OCI-M2 (cell line): Measurements from ENCODE around the gene OSCP1.

Experiments
- DNase-seq: peaks from one replicate; lab custom pipeline; 2025; ENCODE audit not compliant: unreplicated experiment; lab: John Stamatoyannopoulos, UW

OSCP1 gene

DNA sequence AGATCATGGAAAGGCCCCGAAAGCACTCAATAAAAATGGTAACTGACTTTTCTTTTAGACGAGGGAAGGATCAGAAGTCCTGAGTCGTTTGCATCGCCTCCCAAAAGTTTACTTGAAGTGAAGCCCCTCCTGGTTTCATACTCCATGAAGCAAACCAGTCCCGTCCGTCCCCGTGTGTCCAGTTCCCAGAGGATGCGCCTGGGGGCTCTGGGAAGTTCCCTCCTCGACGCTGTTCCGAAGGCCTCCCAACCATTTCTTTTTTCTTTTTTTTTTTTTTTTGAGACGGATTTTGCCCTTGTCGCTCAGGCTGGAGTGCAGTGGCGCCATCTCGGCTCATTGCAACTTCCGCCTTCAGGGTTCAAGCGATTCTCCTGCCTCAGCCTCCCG lies 661 bp upstream of the OSCP1 start:
- no peak for DNase-seq

DNA sequence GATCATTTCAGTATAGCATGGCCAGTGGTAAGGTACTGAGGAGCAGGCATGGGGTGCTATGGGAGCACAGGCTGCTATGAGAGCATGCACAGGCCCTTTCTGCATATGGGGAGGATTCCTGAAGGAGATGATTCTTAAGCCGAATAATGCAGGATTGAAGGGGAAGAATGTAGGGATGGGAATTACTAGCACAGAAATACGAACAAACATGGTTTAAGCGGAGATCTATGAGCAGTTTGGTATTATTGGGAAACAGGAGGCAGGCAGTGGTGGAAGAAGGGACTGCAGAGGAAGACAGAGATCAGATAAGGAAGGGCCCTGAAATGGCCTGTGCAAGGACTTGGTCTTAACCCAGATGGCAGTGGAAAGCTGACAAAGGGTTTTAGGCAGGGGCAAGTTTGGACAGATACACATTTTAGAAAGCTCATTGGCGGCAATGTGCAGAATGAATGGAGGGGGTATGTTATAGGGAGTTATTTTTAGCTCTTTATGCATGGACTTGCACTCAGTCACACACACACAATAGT lies 1.7 kb downstream of the OSCP1 start:
- DNase-seq: no peak

DNA sequence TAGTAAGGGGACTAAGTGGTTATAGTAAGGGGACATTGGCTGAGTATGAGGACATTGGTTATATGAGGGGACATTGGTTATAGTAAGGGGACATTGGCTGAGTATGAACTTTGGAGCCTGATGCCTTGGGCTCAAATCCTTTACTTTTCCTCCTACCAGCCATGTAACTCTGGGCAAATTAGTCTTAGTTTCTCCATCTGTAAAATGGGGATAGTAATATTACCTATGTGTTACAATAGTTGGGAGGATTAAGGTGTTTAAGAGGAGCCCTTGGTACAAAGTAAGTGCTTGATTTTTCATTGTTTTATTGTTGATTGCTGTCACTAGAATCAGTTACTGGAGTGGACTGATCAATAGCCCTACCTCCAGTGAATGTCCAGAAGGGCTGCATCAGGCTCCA lies 2.8 kb downstream of the OSCP1 start:
- DNase-seq: no peak

GRCh38 chr1:36446746-36447145 lies 3.5 kb downstream of the OSCP1 start:
- no peak for DNase-seq

- DNase-seq: no peak
Observed at GRCh38 chr1:36446271-36446670, 4.0 kb downstream of the OSCP1 start.

- no peak for DNase-seq
Observed at GRCh38 chr1:36443297-36443696, 7.0 kb downstream of the OSCP1 start.

DNA sequence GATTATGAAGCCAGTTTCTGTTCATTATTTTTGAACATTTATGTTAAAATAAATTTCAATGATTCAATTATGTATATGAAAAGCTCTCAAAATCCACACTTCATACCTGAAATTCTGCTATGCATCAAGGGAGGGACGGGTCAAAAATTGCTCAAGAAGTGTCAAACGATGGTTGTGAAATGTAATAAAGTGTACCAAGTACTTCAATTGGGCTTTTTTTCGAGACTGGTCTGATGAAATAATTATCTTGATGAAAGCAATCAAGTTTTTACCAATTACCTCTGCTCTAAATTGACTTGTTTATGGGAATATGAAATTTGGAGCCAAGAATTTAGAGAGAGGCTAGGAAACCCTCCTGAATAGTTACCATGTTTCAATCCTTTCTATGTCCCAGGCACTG lies 7.9 kb downstream of the OSCP1 start:
- no peak for DNase-seq

- no peak for DNase-seq
Observed at GRCh38 chr1:36440646-36441045, 9.6 kb downstream of the OSCP1 start.

GRCh38 chr1:36440044-36440443 lies 10.2 kb downstream of the OSCP1 start:
- DNase-seq: no peak

DNA sequence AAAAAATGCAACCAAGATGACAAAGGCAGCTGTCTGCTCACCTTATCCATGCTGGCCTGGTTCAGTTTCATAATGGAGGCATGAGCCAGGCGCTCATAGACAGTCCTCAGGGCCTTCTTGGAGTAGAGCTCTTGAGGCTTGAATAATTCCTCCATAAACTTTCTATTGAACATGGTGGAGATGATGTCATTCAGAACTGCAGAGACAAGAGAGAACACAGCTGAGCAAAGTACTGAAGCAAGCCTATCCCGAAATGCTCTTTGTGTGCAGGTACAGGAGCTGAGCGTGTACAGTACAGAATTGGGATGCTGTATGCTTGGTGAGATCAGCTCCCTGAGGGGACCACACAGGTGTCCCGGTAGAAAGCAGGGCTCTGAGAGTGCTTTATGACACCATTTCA lies 11.5 kb downstream of the OSCP1 start:
- no peak for DNase-seq

DNA sequence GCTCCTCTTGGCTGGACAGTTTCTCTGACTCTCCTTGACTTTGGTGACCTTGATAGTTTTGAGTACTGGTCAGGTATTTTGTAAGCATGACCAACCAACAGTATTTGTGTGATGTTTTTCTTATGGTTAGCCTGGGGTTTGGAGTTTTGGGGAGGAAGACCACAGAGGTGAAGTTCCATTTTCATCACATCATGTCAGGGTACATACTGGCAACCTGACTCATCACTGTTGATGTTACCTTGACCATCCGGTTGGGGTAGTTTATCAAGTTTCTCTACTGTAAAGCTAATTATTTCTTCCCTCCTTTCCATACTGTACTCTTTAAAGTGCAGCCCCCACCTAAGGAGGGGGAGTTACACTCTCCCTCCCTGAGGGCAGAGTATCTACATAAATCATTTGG lies 13.4 kb downstream of the OSCP1 start:
- DNase-seq: no peak

DNA sequence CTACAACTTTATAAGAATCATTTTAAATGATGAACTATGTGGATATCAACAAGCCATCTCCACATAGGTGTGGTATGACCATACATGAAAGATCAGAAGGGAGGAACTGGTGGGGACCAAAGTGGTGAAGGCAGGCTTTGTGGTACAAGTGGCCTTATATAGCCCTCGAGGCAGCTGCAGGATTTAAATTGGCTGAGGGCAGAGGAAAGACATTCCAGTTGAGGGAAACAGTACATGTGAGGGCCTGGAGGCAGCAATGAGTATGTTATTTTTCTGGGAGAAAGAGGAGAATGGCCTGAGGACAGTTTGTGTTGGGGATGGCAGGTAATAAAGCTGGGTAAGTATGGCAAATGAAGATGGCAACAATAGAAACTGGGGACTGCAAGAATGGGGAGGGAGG lies 17.1 kb downstream of the OSCP1 start:
- no peak for DNase-seq

GRCh38 chr1:36432616-36433015 lies 17.6 kb downstream of the OSCP1 start:
- DNase-seq: no peak

DNA sequence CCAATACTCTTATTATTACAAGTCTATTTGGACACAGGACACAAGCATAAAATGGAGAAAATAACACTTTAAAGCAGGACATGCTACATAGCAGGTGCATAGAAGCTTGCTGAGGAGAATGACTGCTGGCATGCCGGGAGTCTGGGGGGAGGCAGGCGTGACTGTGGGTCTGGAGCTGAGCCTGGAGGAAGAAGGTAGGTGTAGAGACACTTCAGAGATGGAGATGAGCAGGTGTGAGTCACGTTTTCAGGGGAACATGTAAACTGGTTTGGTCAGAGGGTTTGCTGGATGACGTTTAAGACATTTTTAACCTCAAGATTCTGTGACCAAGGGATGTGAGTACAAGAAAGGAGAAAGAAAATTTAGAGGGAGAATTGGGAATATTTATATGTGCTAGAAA lies 24.5 kb downstream of the OSCP1 start:
- DNase-seq: no peak

DNA sequence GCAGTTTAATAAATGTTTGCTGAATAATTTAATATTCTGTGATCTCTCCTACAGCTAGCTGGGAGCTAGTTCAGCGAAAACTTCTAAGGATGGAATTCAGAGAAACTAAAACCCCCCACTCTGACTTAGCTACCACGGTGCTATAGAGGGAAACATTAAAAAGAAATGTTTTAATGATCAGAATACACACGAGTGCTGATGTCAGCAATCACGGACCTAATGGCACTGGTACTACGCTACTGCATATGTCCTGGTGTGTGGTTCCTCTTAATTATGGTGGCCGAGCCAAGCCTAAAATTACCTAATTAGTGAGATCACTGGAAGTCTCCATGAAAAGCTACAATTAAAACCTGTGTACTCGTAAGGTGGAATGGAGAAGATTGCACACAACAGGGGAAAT lies 28.6 kb downstream of the OSCP1 start:
- no peak for DNase-seq

GRCh38 chr1:36420836-36421317 lies 29.4 kb downstream of the OSCP1 start:
- DNase-seq: peak; percentile 15

GRCh38 chr1:36420409-36420808 lies 29.8 kb downstream of the OSCP1 start:
- DNase-seq: no peak

DNA sequence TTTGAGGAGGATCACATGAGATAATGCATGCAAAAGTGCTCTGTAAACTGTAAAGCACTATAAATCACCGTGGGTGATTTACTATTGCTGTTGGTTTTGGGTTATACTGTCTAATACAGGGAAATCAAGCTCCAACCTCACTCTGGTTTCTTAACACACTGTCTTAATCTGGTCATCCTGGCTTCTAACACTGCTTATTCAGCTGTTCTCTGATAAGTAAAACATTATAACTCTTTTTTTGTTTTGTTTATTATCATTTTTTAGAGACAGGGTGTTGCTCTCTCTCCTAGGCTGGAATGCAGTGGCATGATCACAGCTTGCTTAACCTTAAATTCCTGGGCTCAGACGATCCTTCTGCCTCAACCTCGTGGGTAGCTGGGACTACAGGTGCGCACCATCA lies 30.7 kb downstream of the OSCP1 start:
- DNase-seq: no peak

DNA sequence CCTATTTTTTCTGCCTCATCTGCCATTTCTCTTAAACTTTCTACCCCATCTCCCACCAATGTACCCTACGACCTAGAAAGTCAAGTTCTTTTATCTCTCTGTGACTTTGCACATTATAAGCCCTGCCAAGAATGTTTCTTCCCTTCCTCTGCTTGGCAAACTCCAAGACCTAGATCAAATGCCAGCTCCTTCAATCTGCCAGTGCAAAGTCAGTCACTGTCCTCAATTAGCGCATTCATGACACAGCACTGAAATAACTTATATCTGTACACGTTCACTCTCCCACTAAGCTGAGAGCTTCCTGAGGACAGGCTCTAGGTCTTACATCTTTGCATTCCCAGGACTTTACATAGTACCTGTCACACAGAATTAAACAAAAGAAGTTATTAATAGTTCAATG lies 31.1 kb downstream of the OSCP1 start:
- DNase-seq: no peak

GRCh38 chr1:36417931-36418330 lies 32.3 kb downstream of the OSCP1 start:
- no peak for DNase-seq

GRCh38 chr1:36415661-36416326 lies 34.5 kb downstream of the OSCP1 start:
- no peak for DNase-seq

- DNase-seq: no peak
Observed at GRCh38 chr1:36414384-36414783, 35.9 kb downstream of the OSCP1 start.
